ENCODE results near the gene RASGEF1C. TPM values are rescaled to one million over a fixed set of nuclear protein-coding genes. Genes with fewer than 3 reads are reported as not detected.

The RASGEF1C gene
- polyA plus RNA-seq, 3 donors = not detected

DNA sequence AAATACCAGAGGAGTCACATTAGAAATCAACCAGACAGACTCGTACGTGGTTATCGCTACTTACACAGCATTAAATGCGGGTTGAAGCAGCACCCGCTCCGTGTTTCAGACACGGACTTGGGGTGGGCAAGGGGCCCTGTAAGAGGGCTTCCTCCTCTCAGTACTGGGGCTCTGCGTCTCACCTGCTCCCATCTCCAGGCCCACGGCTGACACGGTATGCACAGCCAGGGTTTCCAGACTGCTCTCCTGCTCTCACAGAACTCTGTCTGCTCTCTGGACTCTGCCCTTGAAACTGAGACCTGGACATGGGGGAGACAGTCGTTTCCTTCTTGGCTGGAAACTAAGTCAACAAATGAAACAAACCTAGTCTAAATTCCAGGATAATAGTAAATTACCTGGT lies 24.7 kb upstream of the RASGEF1C start:
- Histone ChIP-seq H2AFZ (ENCODE audit: insufficient read depth, low read depth, low read length, poor library complexity, severe bottlenecking) (no peak overlapping the region), H3K79me2 (ENCODE audit: insufficient read depth, low read length) (no peaks in the 10 kb centered on the region), H3K9me3 (replicated peaks in 1 of 2; ENCODE audit: control insufficient read depth in 1 of 2, insufficient read depth in 1 of 2, low read length in 2 of 2) (peaks cover 22 to 44% of the 10 kb centered on the region in 2 donors), H4K20me1 (ENCODE audit: insufficient read depth, low read length) (no peaks in the 10 kb centered on the region), H3K9ac (ENCODE audit: insufficient read depth, low read length, poor library complexity, severe bottlenecking) (no peak overlapping the region), H3K36me3 (replicated peaks in 1 of 2; ENCODE audit: control insufficient read depth in 1 of 2, insufficient read depth in 2 of 2, low read length in 2 of 2) (peaks cover 29 to 73% of the 10 kb centered on the region in 2 donors), H3K4me3 (replicated peaks in 1 of 3; ENCODE audit: low read depth in 2 of 3, low read length in 3 of 3) (no peak overlapping the region), H3K27me3 (ENCODE audit: control insufficient read depth in 2 of 2, insufficient read depth in 2 of 2, low read length in 2 of 2) (no peaks in the 10 kb centered on the region), H3K4me2 (replicated peaks; ENCODE audit: extremely low read depth, low read length, poor library complexity, severe bottlenecking) (no peak overlapping the region), H3K27ac (ENCODE audit: low read depth in 1 of 2, low read length in 2 of 2) (no peak overlapping the region), H3K4me1 (ENCODE audit: control insufficient read depth in 1 of 2, insufficient read depth in 2 of 2, low read length in 2 of 2) (no peaks in the 10 kb centered on the region)
- Mint-ChIP-seq H3K27ac (peak overlapping the region in 1 of 7 donors; percentile 73), H3K4me1 (no peaks in the 10 kb centered on the region), H3K9me3 (peaks cover 24 to 53% (median 29%) of the 10 kb centered on the region in 7 donors), H3K27me3 (ENCODE audit: low read depth in 3 of 3) (no peaks in the 10 kb centered on the region), H3K4me3 (no peak overlapping the region), H3K36me3 (peaks cover 63 to 74% of the 10 kb centered on the region in 2 donors)
- 96% methylated on average over 10 of the region's 11 CpGs for WGBS (ENCODE audit: insufficient coverage)
- intact Hi-C loops (cut with micrococcal nuclease) = no loop called here
- no peak for TF ChIP-seq CTCF (IDR thresholded peaks at IDR 0.05)
- DNase-seq = no peak

GRCh38 chr5:180230017-180230416 lies 21.0 kb upstream of the RASGEF1C start:
- TF ChIP-seq CTCF (IDR thresholded peaks at IDR 0.05) = no peak

More at GRCh38 chr5:180230017-180230416, 21.0 kb upstream of the RASGEF1C start:
- peaks cover 30 to 37% of the 10 kb centered on the region in 2 donors for H3K36me3 Mint-ChIP-seq
- H3K36me3 ChIP-seq (replicated peaks in 1 of 2; ENCODE audit: control insufficient read depth in 1 of 2, insufficient read depth in 2 of 2, low read length in 2 of 2) = peaks cover 13 to 36% of the 10 kb centered on the region in 2 donors
- H3K4me1 Mint-ChIP-seq = no peaks in the 10 kb centered on the region
- no peak overlapping the region for H3K9ac ChIP-seq (ENCODE audit: insufficient read depth, low read length, poor library complexity, severe bottlenecking)
- no peaks in the 10 kb centered on the region for H3K4me1 ChIP-seq (ENCODE audit: control insufficient read depth in 1 of 2, insufficient read depth in 2 of 2, low read length in 2 of 2)
- no peak for DNase-seq
- H3K27me3 ChIP-seq (ENCODE audit: control insufficient read depth in 2 of 2, insufficient read depth in 2 of 2, low read length in 2 of 2) = no peaks in the 10 kb centered on the region
- H3K9me3 ChIP-seq (replicated peaks in 1 of 2; ENCODE audit: control insufficient read depth in 1 of 2, insufficient read depth in 1 of 2, low read length in 2 of 2) = peaks cover 40 to 54% of the 10 kb centered on the region in 2 donors
- H3K4me3 Mint-ChIP-seq = no peak overlapping the region
- H3K4me3 ChIP-seq (replicated peaks in 1 of 3; ENCODE audit: low read depth in 2 of 3, low read length in 3 of 3) = no peak overlapping the region
- no peak overlapping the region for H3K27ac Mint-ChIP-seq
- H4K20me1 ChIP-seq (ENCODE audit: insufficient read depth, low read length) = no peaks in the 10 kb centered on the region
- H2AFZ ChIP-seq (ENCODE audit: insufficient read depth, low read depth, low read length, poor library complexity, severe bottlenecking) = no peak overlapping the region
- H3K9me3 Mint-ChIP-seq = peaks cover 35 to 71% (median 52%) of the 10 kb centered on the region in 7 donors
- intact Hi-C loops (cut with micrococcal nuclease) = no loop called here
- WGBS (ENCODE audit: insufficient coverage) = 97% methylated on average over 6 of the region's 7 CpGs
- H3K27me3 Mint-ChIP-seq (ENCODE audit: low read depth in 3 of 3) = no peaks in the 10 kb centered on the region
- H3K4me2 ChIP-seq (replicated peaks; ENCODE audit: extremely low read depth, low read length, poor library complexity, severe bottlenecking) = no peak overlapping the region
- no peaks in the 10 kb centered on the region for H3K79me2 ChIP-seq (ENCODE audit: insufficient read depth, low read length)
- no peak overlapping the region for H3K27ac ChIP-seq (ENCODE audit: low read depth in 1 of 2, low read length in 2 of 2)
